ENCODE measurements around the gene HOXA9. TPM values are rescaled to one million over a fixed set of nuclear protein-coding genes. Genes with fewer than 3 reads are reported as not detected.

Gene HOXA9
- polyA plus RNA-seq, 4 donors: 0.28 to 74.3 TPM; not detected in 2

- 18 to 26% (median 21%) methylated on average over 26 to 28 of the region's 28 CpGs for WGBS, 3 donors
- FAIRE-seq: no peak
- Histone ChIP-seq H3K36me3 (ENCODE audit: control insufficient read depth in 3 of 3, insufficient read depth in 2 of 3, low read depth in 1 of 3, low read length in 3 of 3) (peaks cover 0 to 26% (median 0%) of the 10 kb centered on the region in 3 donors), H3K4me3 (ENCODE audit: low read depth in 1 of 3, low read length in 3 of 3) (peak overlapping the region; percentile 7 to 42 (median 7)), H3K9me3 (ENCODE audit: control insufficient read depth in 2 of 2, insufficient read depth in 1 of 2, low read depth in 1 of 2, low read length in 1 of 2) (no peaks in the 10 kb centered on the region), H3K27ac (ENCODE audit: low read depth in 1 of 3, low read length in 2 of 3) (peak overlapping the region in 2 of 3 donors; percentile 47 to 78), H3K4me1 (ENCODE audit: control insufficient read depth in 3 of 3, insufficient read depth in 2 of 3, low read depth in 1 of 3, low read length in 2 of 3) (peaks cover 0 to 37% (median 0%) of the 10 kb centered on the region in 3 donors), H3K27me3 (ENCODE audit: control insufficient read depth in 3 of 3, insufficient read depth in 3 of 3, low read length in 3 of 3) (peaks cover 3 to 92% (median 28%) of the 10 kb centered on the region in 3 donors)
- peak in 1 of 2 donors; percentile 62 for DNase-seq
Measured at GRCh38 chr7:27148031-27148755, 17.1 kb downstream of the HOXA9 start.

- peaks cover 9 to 89% (median 21%) of the 10 kb centered on the region in 3 donors for H3K27me3 ChIP-seq (ENCODE audit: control insufficient read depth in 3 of 3, insufficient read depth in 3 of 3, low read length in 3 of 3)
- peaks cover 0 to 37% (median 0%) of the 10 kb centered on the region in 3 donors for H3K4me1 ChIP-seq (ENCODE audit: control insufficient read depth in 3 of 3, insufficient read depth in 2 of 3, low read depth in 1 of 3, low read length in 2 of 3)
- peak within 1 kb of the TSS; percentile 7 to 42 (median 7) for H3K4me3 ChIP-seq (ENCODE audit: low read depth in 1 of 3, low read length in 3 of 3)
- DNase-seq (peak; percentile 40 to 71), FAIRE-seq (no peak)
- H3K9me3 ChIP-seq (ENCODE audit: control insufficient read depth in 2 of 2, insufficient read depth in 1 of 2, low read depth in 1 of 2, low read length in 1 of 2): no peaks in the 10 kb centered on the region
- H3K36me3 ChIP-seq (ENCODE audit: control insufficient read depth in 3 of 3, insufficient read depth in 2 of 3, low read depth in 1 of 3, low read length in 3 of 3): peaks cover 0 to 31% (median 0%) of the 10 kb centered on the region in 3 donors
- peak within 1 kb of the TSS in 2 of 3 donors; percentile 73 to 78 for H3K27ac ChIP-seq (ENCODE audit: low read depth in 1 of 3, low read length in 2 of 3)
- WGBS, 3 donors: 9 to 22% (median 13%) methylated on average over 63 of the region's 63 CpGs
Measured at GRCh38 chr7:27147199-27148030, 17.9 kb downstream of the HOXA9 start, which contains the start of gene HOXA6. Gene HOXA6 (minus strand): TSS chr7:27147774. CDS start chr7:27147749, 25 bp downstream.

DNA sequence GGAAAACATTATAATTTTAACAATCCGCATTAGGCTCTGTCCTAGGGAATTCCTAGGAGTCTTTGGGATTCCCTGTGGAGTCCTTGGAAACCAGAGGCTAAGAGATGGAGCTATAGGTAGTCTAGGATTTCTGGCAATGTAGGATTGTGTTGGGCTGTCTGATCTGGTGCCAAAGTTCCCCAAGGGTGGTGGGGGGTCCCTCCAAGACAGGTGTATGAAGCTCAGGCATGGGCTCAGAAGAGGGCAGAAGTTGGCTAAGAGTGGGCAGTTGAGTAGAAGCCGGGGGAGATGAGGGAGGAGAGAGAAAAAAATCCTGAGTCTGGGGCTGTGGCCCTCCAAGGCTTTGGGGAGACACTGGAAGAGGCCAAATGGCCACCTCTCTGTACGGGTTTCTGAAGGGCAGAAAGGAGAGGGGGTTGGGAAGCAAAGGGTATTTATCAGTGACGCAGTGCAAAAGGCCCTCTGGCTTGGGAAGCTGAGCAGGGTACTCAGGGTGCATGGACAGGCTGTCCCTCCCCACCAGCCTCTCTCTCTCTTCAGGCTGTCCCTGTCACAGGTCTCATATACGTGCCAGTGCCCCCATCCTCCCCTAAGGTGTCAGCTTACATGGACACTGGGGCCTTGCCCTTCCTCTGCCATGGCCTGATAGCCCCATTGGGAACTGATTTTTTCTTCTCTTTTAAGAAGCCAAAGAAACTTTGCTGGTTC is 18.7 kb downstream of the HOXA9 start:
- Histone ChIP-seq H3K4me3 (ENCODE audit: low read depth in 1 of 3, low read length in 3 of 3) (peak overlapping the region in 1 of 3 donors; percentile 42), H3K9me3 (ENCODE audit: control insufficient read depth in 2 of 2, insufficient read depth in 1 of 2, low read depth in 1 of 2, low read length in 1 of 2) (no peaks in the 10 kb centered on the region), H3K36me3 (ENCODE audit: control insufficient read depth in 3 of 3, insufficient read depth in 2 of 3, low read depth in 1 of 3, low read length in 3 of 3) (peaks cover 0 to 39% (median 0%) of the 10 kb centered on the region in 3 donors), H3K4me1 (ENCODE audit: control insufficient read depth in 3 of 3, insufficient read depth in 2 of 3, low read depth in 1 of 3, low read length in 2 of 3) (peaks cover 0 to 44% (median 0%) of the 10 kb centered on the region in 3 donors), H3K27me3 (ENCODE audit: control insufficient read depth in 3 of 3, insufficient read depth in 3 of 3, low read length in 3 of 3) (peaks cover 11 to 89% (median 18%) of the 10 kb centered on the region in 3 donors), H3K27ac (ENCODE audit: low read depth in 1 of 3, low read length in 2 of 3) (peak overlapping the region in 2 of 3 donors; percentile 57 to 78)
- no peak for DNase-seq
- no peak for FAIRE-seq
- WGBS, 3 donors: 43 to 77% (median 73%) methylated on average over 5 of the region's 5 CpGs

DNA sequence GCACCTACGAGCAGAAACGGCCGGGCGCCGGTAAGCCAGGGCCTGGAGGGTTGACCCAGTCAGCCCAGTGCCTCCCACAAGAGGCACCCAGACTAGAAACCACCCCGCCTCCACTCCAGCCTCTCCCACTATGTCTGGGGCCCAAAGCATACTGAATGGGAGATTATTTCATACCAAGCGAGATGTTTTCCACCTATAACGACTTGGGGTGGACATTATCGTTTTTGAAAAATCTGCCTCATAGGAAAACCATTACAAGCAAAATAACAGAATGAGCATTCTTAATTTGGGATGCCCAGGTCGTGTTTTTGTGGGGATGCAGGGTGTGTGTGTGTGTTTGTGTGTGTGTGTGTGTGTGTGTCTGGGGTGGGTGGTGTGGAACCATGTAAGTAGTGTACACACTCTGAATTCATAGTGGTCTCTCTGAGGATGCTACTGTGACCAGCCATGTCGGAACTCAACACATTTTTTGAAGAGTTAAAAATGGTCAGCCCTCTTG is 19.4 kb downstream of the HOXA9 start:
- no peaks in the 10 kb centered on the region for H3K9me3 ChIP-seq (ENCODE audit: control insufficient read depth in 2 of 2, insufficient read depth in 1 of 2, low read depth in 1 of 2, low read length in 1 of 2)
- peaks cover 0 to 41% (median 0%) of the 10 kb centered on the region in 3 donors for H3K4me1 ChIP-seq (ENCODE audit: control insufficient read depth in 3 of 3, insufficient read depth in 2 of 3, low read depth in 1 of 3, low read length in 2 of 3)
- WGBS, 3 donors: 36 to 72% (median 61%) methylated on average over 11 of the region's 11 CpGs
- DNase-seq (no peak), FAIRE-seq (no peak)
- peaks cover 0 to 40% (median 0%) of the 10 kb centered on the region in 3 donors for H3K36me3 ChIP-seq (ENCODE audit: control insufficient read depth in 3 of 3, insufficient read depth in 2 of 3, low read depth in 1 of 3, low read length in 3 of 3)
- peaks cover 9 to 84% (median 13%) of the 10 kb centered on the region in 3 donors for H3K27me3 ChIP-seq (ENCODE audit: control insufficient read depth in 3 of 3, insufficient read depth in 3 of 3, low read length in 3 of 3)
- peak overlapping the region in 2 of 3 donors; percentile 13 to 62 for H3K27ac ChIP-seq (ENCODE audit: low read depth in 1 of 3, low read length in 2 of 3)
- H3K4me3 ChIP-seq (ENCODE audit: low read depth in 1 of 3, low read length in 3 of 3): peak overlapping the region in 1 of 3 donors; percentile 6

GRCh38 chr7:27145165-27145913 is 20.0 kb downstream of the HOXA9 start:
- no peak for FAIRE-seq
- peaks cover 0 to 38% (median 0%) of the 10 kb centered on the region in 3 donors for H3K36me3 ChIP-seq (ENCODE audit: control insufficient read depth in 3 of 3, insufficient read depth in 2 of 3, low read depth in 1 of 3, low read length in 3 of 3)
- peak overlapping the region in 1 of 3 donors; percentile 29 for H3K4me3 ChIP-seq (ENCODE audit: low read depth in 1 of 3, low read length in 3 of 3)
- H3K9me3 ChIP-seq (ENCODE audit: control insufficient read depth in 2 of 2, insufficient read depth in 1 of 2, low read depth in 1 of 2, low read length in 1 of 2): no peaks in the 10 kb centered on the region
- H3K4me1 ChIP-seq (ENCODE audit: control insufficient read depth in 3 of 3, insufficient read depth in 2 of 3, low read depth in 1 of 3, low read length in 2 of 3): peaks cover 0 to 42% (median 0%) of the 10 kb centered on the region in 3 donors
- WGBS, 3 donors: 29 to 67% (median 47%) methylated on average over 47 of the region's 47 CpGs
- peaks cover 9 to 78% (median 13%) of the 10 kb centered on the region in 3 donors for H3K27me3 ChIP-seq (ENCODE audit: control insufficient read depth in 3 of 3, insufficient read depth in 3 of 3, low read length in 3 of 3)
- H3K27ac ChIP-seq (ENCODE audit: low read depth in 1 of 3, low read length in 2 of 3): peak overlapping the region in 2 of 3 donors; percentile 52 to 62
- no peak for DNase-seq

GRCh38 chr7:27144781-27145164 is 20.6 kb downstream of the HOXA9 start:
- WGBS, 3 donors: 7 to 47% (median 32%) methylated on average over 30 to 31 of the region's 31 CpGs
- H3K4me1 ChIP-seq (ENCODE audit: control insufficient read depth in 3 of 3, insufficient read depth in 2 of 3, low read depth in 1 of 3, low read length in 2 of 3): peaks cover 0 to 41% (median 2%) of the 10 kb centered on the region in 3 donors
- peak overlapping the region in 1 of 3 donors; percentile 29 for H3K4me3 ChIP-seq (ENCODE audit: low read depth in 1 of 3, low read length in 3 of 3)
- FAIRE-seq (no peak), DNase-seq (no peak)
- H3K27ac ChIP-seq (ENCODE audit: low read depth in 1 of 3, low read length in 2 of 3): peak overlapping the region in 2 of 3 donors; percentile 52 to 62
- H3K9me3 ChIP-seq (ENCODE audit: control insufficient read depth in 2 of 2, insufficient read depth in 1 of 2, low read depth in 1 of 2, low read length in 1 of 2): no peaks in the 10 kb centered on the region
- peaks cover 9 to 72% (median 13%) of the 10 kb centered on the region in 3 donors for H3K27me3 ChIP-seq (ENCODE audit: control insufficient read depth in 3 of 3, insufficient read depth in 3 of 3, low read length in 3 of 3)
- peaks cover 0 to 35% (median 0%) of the 10 kb centered on the region in 3 donors for H3K36me3 ChIP-seq (ENCODE audit: control insufficient read depth in 3 of 3, insufficient read depth in 2 of 3, low read depth in 1 of 3, low read length in 3 of 3)

Data from small intestine (tissue), 7 donors.